Activated gamma-delta T cell treated with Interleukin-2 at 50 U/mL for 16 hours (primary cell): ENCODE measurements around the gene AXIN2.
"Not testable (repeated sequence)": the region's sequence is repeated elsewhere in the genome, so short reads cannot be mapped to it uniquely, and the experiment has no call there.

Experiments
- DNase-seq: peaks from one replicate; pipeline ENCODE4 v3.0.0-alpha.2; 2020

AXIN2 gene

DNA sequence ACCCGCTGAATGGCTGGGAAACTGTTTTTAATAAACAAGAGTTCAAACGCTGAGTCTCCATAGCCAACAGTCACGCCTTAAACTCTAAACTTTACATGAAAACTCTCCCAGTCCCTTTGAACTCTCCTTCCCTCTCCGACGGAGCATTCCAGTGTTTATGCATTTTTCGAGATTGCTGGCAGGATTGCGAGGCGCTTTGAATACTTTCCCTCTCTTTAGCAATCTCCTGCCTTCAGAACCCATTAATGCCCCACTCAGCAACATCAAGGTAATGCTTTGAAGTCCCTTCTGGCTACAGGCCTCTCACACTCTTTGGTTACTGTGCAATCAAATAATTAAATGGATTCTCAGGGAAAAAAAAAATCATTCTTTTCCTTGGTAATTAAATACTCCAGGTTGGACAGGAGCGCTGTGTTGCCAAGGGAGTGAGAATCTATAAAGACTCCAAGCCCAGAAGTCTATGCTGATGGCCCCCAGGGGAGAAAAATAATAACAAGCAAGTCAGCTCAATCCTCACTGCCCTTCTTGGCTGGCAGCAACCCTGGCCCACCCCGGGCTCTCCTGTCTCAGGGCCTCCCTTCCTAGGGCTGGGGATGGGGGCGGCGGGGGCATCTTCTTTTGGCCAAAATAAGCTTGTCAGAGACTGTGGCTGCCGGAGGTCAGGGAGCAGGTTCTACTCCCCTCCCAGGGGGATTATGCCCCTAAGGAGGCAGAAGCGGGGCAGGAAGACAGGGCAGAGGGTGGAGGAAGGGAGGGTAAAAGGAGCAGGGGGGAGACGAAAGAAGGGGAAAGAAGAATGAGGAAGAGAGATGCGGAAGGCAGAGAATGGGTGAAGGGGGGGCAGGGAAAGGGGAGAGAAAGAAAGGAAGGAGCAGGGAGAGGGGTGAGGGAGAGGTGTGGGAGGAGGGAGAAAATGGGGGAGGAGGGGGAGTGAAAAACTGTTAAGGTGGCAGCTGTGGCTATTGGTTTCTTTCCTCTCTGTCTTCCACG lies 45.2 kb downstream of the AXIN2 start:
- no peak for DNase-seq

DNA sequence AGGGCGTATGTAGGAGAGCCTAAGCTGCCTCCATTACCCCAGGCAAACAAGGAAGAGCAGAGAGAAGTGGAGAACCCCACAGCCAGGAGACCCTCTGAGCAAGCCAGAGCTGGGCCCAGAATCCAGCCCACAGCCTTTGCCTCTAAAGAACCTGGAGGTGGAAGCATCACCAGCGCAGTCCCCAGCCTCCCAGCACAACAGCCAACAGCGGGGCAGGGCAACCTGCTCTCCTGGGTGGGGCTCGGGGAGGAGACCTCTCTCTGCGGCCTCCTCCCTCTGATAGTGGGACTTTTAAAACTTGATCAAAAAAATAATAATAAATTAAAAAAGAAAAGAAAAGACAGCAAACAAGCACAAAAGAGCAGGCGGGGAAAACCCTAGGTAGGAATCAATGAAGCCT lies 45.9 kb downstream of the AXIN2 start:
- no peak for DNase-seq

DNA sequence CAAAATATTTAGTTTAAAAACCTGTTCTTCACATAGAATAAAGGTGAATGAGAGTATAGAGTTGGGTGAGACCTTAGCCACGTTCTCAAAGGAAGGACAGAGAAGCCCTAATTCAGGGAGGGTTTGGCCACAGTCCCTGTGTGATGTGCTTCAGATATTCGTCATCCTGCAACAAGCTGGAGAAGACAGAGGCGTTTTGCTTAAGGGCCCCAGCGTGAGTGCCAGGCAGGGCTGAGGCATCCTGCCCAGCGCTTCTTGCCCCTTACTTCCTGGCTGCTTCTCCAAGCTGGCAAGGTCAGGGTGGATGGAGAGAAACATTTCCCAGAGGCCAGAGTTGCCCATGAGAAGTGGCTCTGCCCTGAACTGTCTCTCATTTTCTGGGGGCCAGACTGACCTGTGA lies 46.9 kb downstream of the AXIN2 start:
- DNase-seq: no peak

DNA sequence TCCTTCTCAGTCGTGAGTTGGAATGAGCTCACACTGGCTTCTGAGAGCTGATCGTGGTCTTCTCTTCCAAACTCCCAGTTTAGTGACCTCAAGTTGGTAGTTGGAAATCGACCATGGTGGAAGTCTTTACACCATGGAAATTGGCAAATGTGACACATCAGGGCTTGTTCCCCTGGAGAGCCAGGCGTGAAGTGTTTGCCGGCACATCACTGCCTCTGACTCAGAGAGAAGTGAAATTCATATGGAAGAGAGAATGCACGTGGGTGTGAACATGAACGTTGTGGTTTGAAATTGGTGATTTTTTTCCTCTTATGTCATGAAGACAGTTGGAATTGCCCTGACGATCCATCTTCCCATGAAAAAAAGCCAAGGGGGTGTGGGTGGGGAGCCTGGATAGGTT lies 47.4 kb downstream of the AXIN2 start:
- no peak for DNase-seq

DNA sequence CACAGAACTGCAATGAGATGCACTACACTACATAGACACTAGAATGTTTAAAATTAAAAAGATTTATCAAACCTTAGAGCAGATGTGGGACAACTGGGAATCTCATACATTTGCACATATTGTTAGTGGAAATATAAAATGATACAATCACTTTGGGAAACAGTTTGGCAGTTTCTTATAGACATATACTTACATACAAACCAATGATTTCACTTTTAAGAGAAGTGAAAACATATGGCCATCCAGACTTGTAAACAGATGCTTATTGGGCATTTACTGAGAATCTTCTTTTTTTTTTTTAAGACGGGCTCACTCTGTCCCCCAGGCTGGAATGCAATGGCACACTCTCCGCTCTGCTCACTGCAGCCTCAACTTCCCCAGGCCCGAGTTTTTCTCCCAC lies 50.1 kb downstream of the AXIN2 start:
- no peak for DNase-seq

DNA sequence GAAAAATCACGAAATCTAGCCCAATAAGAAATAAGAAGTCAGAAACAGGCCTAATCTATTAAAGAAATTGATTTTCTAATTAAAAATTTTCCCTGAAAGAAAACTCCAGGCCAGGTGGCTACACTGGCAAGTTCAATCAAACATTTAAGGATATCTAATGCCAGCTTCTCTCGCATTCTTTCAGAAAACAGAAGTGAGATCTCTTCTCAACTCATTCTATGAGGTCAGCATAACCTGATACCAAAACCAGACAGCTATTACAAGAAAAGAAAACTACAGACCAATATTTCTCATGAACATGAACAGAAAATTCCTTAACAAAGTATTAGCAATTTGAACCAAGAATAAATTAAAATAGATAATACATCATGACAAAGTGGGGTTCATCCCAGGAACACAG lies 52.4 kb downstream of the AXIN2 start:
- DNase-seq: no peak

DNA sequence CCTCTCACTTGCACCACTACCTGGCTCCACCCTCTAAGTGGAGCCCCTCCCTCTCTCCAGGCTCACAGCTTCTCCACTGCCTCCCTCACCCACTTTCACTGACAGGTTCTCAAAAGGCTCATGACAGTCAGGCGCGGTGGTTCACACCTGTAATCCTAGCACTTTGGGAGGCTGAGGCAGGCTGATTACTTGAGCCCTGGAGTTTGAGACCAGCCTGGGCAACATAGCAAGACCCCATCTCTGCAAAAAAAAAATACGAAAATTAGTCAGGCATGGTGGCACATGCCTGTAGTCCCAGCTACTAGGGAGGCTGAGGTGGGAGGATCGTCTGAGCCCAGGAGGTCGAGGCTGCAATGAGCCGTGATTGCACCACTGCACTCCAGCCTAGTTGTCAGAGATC lies 56.8 kb downstream of the AXIN2 start:
- not testable (repeated sequence) for DNase-seq

DNA sequence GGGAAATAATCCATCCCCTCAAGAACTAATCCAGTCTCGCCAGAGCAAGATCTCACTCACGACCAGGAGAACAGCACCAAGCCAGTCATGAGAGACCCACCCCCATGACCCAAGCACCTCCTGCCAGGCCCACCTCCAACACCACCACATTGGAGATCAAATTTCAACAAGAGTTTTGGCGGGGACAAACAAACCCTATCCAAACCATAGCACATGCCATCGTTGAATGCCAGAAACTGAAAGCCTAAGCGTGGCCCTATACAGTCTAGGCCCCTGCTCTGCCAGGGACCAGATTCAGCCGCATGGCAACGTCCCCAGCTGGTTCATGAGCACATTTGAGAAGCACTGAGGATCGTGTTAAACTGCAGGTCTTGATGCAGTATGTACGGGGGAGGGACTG lies 57.3 kb downstream of the AXIN2 start:
- DNase-seq: no peak

DNA sequence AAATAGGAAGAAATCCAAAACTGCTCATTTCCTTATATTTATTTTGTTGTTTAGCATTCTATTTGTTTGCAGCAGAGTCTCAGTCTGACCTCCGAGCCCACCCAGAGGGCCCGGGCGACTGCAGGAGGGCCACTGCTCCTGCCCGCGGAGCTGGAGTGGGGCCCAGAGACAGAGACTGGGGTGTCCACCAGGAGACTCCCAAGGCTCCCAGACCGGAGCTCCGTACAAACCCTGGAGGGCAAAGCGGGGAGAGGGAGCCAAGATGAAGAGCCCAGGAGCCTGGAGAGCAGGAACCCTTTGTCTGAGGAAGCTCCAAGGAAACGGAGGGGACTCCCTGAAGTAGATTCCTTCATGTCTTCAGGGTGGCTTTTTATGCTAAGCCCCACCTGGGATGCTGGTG lies 57.9 kb downstream of the AXIN2 start:
- DNase-seq: no peak

DNA sequence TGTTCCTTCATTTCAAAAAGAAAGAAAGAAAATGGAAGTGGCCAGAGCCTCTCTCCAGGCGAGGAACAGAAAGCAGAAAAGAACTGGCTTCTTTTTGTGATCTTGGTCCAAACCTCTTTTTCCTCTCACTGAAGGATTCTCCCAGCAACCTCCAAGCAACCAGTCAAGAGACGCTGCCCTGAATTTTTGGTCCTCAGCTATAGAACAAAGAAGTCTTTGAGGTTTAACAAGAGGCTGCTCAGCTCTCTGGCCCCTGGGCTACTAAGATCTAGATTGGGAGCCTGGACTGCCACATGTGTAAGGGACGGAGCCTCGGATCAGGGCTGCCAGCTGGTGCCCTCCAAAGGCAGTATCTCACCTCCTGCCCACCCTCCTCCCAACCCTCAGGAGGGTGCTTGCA lies 62.6 kb downstream of the AXIN2 start:
- no peak for DNase-seq

DNA sequence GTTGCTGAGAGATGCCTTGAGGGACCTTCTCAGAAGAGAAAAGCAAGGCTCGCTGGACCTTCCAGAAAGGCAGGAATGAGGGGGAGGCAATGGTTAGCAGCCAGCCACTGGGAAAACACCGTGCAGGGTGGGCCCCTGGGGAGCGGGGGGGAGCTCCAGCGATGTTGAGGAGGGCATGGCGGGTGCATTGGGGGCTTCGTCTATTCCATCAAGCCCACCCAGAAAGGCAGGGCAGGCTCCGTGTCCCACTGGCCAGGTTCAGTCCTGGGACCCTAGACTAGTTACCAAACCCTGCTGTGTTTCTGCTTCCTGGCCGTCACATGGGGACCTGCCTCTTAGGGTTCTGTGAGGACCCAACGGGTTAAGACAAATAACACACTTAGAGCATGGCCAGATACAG lies 64.6 kb downstream of the AXIN2 start:
- no peak for DNase-seq

DNA sequence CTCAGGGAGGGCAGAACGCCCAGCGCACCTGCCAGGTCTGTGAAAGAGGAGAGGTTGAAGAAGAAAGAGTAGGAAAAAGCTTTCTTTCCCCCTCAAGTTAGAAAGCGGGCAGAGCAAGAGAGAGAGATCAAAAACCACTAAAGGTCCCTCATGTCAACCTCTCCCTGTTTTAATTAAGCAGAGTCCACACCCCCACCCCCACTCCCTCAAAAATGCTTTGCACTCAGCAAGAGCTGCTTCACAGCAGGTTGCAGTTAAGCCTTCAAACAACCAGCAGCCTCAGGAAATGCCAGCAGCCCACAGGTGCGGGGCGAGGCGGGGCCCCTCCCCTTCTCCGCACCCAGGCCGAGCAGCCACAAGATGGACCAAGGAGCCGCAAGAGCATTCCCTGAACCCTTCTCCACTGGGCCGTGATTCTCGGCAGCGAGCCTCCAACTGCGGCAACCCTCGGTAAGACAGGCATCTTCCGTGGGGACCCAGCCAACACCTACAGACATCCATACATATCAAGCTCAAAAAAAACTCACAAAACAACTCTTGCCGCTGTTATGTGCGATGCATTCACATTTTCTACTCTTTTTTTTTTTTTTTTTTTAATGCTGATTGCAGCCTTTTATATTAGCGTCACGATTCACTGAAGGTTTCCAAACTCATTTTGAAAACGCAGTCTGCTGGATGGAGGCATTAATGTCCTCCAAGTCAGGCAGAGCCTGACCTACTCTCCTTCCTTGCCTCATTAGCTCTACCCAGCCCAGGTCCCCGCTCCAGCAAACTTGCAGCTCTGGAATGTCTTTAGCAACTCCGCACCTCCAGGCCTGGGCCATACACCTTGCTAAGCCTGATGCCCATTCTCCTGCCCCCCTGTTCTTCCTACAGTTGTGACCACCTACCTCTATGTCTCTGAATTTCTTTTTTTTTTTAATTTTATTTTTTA lies 66.1 kb downstream of the AXIN2 start:
- DNase-seq: peak; percentile 6

DNA sequence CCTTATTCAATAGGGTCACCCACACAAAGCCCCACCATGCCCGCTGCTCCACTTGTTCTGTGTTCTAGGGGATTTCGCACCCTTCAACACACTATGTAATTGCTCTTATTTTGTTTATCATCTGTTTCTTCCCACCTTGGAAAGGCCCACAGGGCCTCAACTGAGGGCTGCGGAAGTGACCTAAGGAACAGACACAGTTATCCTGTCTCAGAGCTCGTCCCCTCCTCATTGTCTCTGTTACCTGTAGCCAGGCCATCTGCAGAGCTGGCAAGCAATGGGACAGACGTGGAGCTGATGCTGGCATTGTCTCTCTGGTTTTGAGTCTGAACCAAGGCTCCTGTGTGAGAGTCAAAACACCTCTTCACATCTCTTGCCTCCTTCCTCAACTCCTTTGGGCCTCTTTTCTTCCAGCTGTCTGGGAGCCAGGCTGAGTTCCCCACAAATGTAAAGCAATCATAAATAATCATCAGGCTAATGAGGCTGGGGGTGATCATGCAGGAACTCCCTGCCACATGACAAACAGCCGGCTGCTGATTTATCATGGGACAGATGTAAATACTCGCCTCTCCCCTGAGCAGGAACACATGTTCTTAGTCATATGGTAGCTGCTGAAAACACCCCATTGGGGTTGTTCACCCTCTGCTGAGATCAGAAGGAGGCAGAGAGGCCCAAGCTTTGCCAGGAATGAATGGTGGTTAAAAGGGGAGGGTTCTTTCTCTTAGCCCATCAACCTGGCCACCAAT lies 71.9 kb downstream of the AXIN2 start:
- no peak for DNase-seq

DNA sequence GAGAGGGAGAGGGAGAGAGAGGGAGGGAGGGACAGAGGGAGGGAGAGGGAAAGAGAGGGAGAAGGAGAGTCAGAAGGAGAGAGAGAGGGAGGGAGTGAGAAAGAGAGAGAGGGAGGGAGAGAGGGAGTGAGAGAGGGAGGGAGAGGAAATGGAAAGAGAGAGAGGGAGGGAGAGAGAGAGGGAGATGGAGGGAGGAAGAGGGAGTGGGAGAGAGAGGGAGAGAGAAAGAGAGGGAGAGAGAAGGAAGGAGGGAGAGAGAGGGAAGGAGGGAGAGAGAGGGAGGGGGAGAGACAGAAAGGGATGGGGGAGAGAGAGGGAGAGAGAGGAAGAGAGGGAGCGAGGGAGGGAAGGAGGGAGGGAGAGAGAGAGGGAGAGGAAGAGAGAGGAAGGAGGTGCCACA lies 72.8 kb downstream of the AXIN2 start:
- no peak for DNase-seq

DNA sequence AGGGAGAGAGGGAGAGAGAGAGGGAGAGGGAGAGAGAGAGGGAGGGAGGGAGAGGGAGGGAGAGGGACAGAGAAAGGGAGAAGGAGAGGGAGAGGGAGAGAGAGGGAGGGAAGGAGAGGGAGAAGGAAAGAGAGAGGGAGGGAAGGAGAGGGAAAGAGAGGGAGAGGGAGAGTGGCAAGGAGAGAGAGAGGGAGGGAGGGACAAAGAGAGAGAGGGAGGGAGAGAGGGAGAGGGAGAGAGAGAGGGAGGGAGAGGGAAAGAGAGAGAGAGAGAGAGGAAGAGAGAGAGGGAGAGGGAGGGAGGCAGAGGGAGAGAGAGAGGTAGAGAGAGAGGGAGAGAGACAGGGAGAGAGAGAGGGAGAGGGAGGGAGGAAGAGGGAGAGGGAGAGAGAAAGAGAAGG lies 73.5 kb downstream of the AXIN2 start:
- DNase-seq: no peak

DNA sequence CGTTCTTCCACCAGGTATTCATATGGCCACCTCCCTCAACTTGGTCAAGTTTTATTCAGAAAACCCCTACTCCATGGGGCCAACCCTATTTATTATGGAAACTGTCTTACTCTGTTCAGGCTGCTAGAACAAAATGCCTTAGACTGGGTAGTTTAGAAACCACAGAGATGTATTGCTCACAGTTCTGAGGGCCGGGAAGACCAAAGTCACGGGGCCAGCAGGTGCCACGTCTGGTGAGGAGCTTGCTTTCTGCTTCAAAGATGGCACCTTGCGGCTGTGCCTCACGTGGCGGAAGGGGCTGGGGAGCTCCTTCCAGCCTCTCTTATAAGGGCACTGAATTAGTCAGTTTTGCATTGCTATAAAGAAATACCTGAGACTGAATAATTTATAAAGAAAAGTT lies 74.3 kb downstream of the AXIN2 start:
- DNase-seq: no peak

DNA sequence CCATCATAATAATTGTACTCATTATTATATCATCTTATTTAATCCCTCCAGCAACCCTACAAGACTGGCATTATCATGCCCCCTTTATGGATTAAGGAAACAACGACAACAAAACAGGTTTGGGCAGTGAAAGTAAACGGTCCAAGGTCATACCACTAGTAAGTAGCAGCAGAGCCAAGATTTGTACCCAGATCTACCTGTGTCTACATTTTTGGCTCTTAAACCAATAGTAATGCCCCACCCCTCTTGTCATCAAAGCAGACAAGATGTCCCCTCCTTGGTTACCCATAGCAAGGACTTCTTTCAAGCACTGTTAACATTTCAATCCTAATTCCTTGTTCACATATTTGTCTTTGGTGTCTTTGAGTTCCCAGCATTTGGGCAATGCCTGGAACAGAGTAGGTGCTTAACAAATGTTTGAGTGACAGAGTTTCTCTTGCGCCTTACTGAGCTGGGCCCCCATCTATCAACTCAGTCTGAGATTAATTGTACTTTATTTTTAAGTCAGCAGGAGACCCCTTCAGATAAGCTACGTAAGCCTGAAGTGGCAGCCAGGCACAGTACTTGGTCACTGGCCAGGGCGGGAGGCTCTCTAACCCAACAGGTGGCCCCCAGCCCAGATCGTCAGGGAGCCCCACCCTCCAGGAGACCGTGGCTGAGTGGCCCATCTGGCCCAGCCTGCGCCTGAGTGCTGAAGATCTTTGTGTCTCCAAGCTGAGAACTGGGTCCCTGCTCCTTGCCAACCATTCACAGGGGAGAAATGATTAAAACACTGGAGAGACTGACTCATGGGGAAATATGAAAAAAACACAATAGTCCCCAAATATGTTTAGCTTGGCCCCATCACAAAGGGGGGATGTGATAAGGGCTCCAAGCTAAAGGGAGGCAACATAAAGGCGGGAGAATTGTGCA lies 75.8 kb downstream of the AXIN2 start:
- DNase-seq: no peak

DNA sequence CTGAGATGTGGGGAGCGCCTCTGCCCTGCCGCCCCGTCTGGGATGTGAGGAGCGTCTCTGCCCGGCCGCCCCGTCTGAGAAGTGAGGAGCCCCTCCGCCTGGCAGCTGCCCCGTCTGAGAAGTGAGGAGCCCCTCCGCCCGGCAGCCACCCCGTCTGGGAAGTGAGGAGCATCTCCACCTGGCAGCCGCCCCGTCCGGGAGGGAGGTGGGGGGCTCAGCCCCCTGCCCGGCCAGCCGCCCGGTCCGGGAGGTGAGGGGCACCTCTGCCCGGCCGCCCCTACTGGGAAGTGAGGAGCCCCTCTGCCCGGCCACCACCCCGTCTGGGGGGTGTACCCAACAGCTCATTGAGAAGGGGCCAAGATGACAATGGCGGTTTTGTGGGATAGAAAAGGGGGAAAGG lies 77.0 kb downstream of the AXIN2 start:
- not testable (repeated sequence) for DNase-seq

DNA sequence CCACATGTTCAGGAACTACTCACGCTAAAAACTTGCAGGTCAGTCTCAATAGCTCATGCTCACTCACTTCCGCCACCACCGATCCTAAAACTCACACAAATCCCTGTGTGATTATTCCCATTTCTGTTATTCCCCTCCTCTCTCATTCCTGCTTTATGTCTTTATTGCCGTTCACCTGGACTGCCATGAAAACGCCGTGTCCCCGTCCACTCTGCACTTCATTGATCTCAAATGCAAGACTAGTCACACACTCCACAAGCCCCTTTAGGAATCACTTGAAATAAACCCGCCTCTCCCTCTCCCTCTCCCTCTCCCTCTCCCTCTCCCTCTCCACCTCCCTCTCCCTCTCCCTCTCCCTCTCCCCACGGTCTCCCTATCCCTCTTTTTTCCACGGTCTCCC lies 78.0 kb downstream of the AXIN2 start:
- no peak for DNase-seq

DNA sequence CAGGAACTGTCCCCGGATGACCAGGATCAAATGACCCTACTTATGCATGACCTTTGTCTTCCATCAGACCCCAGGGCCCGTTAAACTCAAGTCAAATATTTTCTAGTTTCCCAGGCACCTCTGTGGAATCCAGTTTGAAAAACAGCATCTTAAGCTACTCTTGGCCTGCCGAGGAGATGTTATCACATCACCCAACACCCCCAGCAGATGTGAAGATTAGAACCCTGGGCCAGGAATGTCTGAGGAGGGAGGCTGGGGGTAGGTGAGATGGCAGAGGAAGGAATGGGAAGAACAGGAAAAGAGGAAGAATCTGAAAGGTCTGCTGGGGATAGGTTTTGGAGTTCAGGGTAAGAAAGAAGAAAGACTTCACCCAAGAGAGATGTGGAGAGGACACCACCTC lies 79.2 kb downstream of the AXIN2 start:
- DNase-seq: no peak

DNA sequence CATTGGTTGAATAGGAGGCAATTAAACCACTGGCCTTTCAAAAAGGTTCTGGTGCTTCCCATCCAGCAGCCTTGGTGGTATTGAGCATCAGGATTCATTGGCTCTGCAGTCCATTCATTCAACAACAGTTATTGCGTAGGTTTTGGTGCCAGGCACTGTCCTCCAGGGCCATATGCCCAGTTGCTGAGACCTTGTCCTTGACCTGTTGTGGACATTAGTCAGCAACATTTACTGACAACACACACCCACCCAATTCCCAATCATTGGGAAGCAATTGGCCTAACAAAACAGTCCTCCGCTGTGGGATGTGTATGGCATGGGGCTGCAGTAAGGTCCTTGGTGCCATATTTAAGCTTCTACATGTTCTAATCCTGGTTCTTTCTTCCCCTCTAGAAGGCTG lies 82.2 kb downstream of the AXIN2 start:
- no peak for DNase-seq
